K562 (cell line): ENCODE results near the gene PLCB1. TPM values are rescaled to one million over a fixed set of nuclear protein-coding genes. Genes with fewer than 3 reads are reported as not detected.

Experiments
- MAX ChIP-seq: sonication (generic); formaldehyde crosslinking; IDR thresholded peaks from 2 replicates; pipeline ENCODE4 v1.9.0; 2022; ENCODE audit warnings: mild to moderate bottlenecking, missing genetic modification reagents
- MYNN ChIP-seq, 2 experiments: sonication (generic); formaldehyde crosslinking in 1 of 2; IDR thresholded peaks; 2 replicates each; pipeline versions ENCODE4 v1.5.0 to v1.6.1; 2016 to 2020; ENCODE audit warnings: antibody characterized with exemption in 1 of 2, missing genetic modification reagents in 1 of 2
- PHTF2 ChIP-seq: fragments of 250-450 bp; sonication (Bioruptor Pico); IDR thresholded peaks from 2 replicates; pipeline ENCODE4 v1.5.0; 2021; ENCODE audit warnings: mild to moderate bottlenecking
- TEAD4 ChIP-seq, 2 experiments: sonication (generic) in 1 of 2; formaldehyde crosslinking in 1 of 2; IDR thresholded peaks; 2 replicates each; pipeline versions ENCODE4 v1.6.1 to v1.8.0; 2012 to 2022; ENCODE audit warnings: borderline replicate concordance in 1 of 2, inconsistent platforms in 1 of 2, low read length in 1 of 2, mild to moderate bottlenecking in 1 of 2, missing genetic modification reagents in 1 of 2
- ZBTB11 ChIP-seq, 3 experiments: fragments of 200-800 bp in 1 of 3; fragments of 250-450 bp in 1 of 3; fragments of 450-650 bp in 1 of 3; sonication (Bioruptor Pico) in 1 of 3; sonication (Bioruptor generic) in 1 of 3; formaldehyde crosslinking in 1 of 3; IDR thresholded peaks; 2 replicates each; pipeline versions ENCODE4 v1.6.1 to v1.8.0; 2016 to 2022; ENCODE audit warnings: mild to moderate bottlenecking in 2 of 3, missing genetic modification characterization in 2 of 3, missing compliant biosample characterization in 1 of 3, moderate library complexity in 1 of 3
- ZBTB9 ChIP-seq: fragments of 450-650 bp; formaldehyde crosslinking; IDR thresholded peaks from 2 replicates; pipeline ENCODE4 v1.4.0; 2020; ENCODE audit warnings: mild to moderate bottlenecking, moderate library complexity
- ZNF589 ChIP-seq: fragments of 200-800 bp; sonication (Bioruptor generic); IDR thresholded peaks from 2 replicates; pipeline ENCODE4 v1.6.1; 2016; ENCODE audit warnings: low read depth, missing genetic modification characterization, missing compliant biosample characterization
- polyA plus RNA-seq, 8 experiments: library from polyadenylated mRNA; depleted of rRNA in 4 of 8; stranded (reverse) in 5 of 8; unstranded in 3 of 8; fragments of >200 nt; fragmentation: Nextera tagmentation in 2 of 8; fragmentation: Illumina TruSeq in 1 of 8; extraction: Ambion mirVana in 2 of 8; extraction: Trizol in 1 of 8; gene quantifications; 2 replicates each; pipeline versions ENCODE4 v1.2.1 to v1.2.3, GENCODE V29; 2011 to 2014; ENCODE audit warnings: inconsistent platforms in 1 of 8, missing spikeins in 1 of 8
- total RNA-seq, 7 experiments: library from RNA; depleted of rRNA in 6 of 7; stranded (reverse); fragments of >200 nt in 6 of 7; fragmentation: Illumina TruSeq in 2 of 7; extraction: Trizol in 2 of 7; gene quantifications; 2 replicates each; pipeline versions ENCODE4 v1.2.1 to v1.2.3, GENCODE V29; 2011 to 2021; ENCODE audit warnings: low replicate concordance in 1 of 7

The PLCB1 gene
- total and polyA plus RNA-seq, 9 of the 15 experiments (the other 6 are each of a cell fraction or from before 2014, with no cell fraction given), result 0.34 to 3.1 (median 1.3) TPM

- TF ChIP-seq MYNN (IDR thresholded peaks at IDR 0.05) (no peak), MYNN (CRISPR knock-in tag; IDR thresholded peaks at IDR 0.05) (no peak), PHTF2 (CRISPR knock-in tag) (no peak), ZNF589 (CRISPR knock-in tag) (no peak), ZBTB9 (CRISPR knock-in tag) (no peak), ZBTB11 (CRISPR knock-in tag; IDR thresholded peaks at IDR 0.05) (no peak), TEAD4 (IDR thresholded peaks at IDR 0.05; ENCODE audit: low read length) (no peak), TEAD4 (CRISPR knock-in tag; IDR thresholded peaks at IDR 0.05; ENCODE audit: borderline replicate concordance) (no peak), MAX (no peak)
Measured at GRCh38 chr20:8476021-8476420, 344.0 kb downstream of the PLCB1 start (continued).
